GM13976 (cell line): ENCODE results near the gene NENF.

Experiments used
- DNase-seq: peaks from one replicate; pipeline ENCODE4 v3.0.0; 2012; ENCODE audit warnings: low spot score
- CTCF ChIP-seq: IDR thresholded peaks from 2 replicates; pipeline ENCODE4 v1.5.1; 2012; ENCODE audit warnings: borderline replicate concordance, mild to moderate bottlenecking; ENCODE audit not compliant: insufficient read depth; ENCODE audit errors: extremely low read depth, missing control alignments, control extremely low read depth
- in situ Hi-C: fragments of 300-500 bp; cut with MboI; formaldehyde crosslinking; loops from one replicate; pipeline ENCODE4 v1.12.0; 2022; ENCODE audit warnings: low sequenced_read_pairs, mixed read lengths, inconsistent platforms; ENCODE audit not compliant: unreplicated experiment

NENF gene

GRCh38 chr1:212459656-212460055, 26.9 kb downstream of the NENF start:
- TF ChIP-seq CTCF, result no peak
- in situ Hi-C loops, result loop anchor here (10.0 to 25.0 kb wide), 3 partner anchors 385 to 775 kb away; no protein-coding TSS in a partner anchor
- DNase-seq, result no peak

- no peak for TF ChIP-seq CTCF
- no peak for DNase-seq
- in situ Hi-C loops, result loop anchor here (25.0 kb wide), 1 partner anchor 527 kb away; no protein-coding TSS in a partner anchor
Observed at GRCh38 chr1:212460376-212460775, 27.7 kb downstream of the NENF start.

GRCh38 chr1:212461916-212462660, 29.4 kb downstream of the NENF start:
- no peak for TF ChIP-seq CTCF
- in situ Hi-C loops, result loop anchor here (25.0 kb wide), 1 partner anchor 525 kb away; no protein-coding TSS in a partner anchor
- DNase-seq, result no peak

GRCh38 chr1:212463565-212464285, 31.0 kb downstream of the NENF start:
- TF ChIP-seq CTCF, result no peak
- in situ Hi-C loops, result loop anchor here (25.0 kb wide), 1 partner anchor 524 kb away; no protein-coding TSS in a partner anchor
- DNase-seq, result no peak

- DNase-seq, result no peak
- no peak for TF ChIP-seq CTCF
- in situ Hi-C loops, result loop anchor here (25.0 kb wide), 1 partner anchor 522 kb away; no protein-coding TSS in a partner anchor
Observed at GRCh38 chr1:212465311-212465710, 32.6 kb downstream of the NENF start.

GRCh38 chr1:212466437-212466836, 33.7 kb downstream of the NENF start:
- in situ Hi-C loops, result loop anchor here (25.0 kb wide), 1 partner anchor 521 kb away; no protein-coding TSS in a partner anchor
- no peak for DNase-seq
- TF ChIP-seq CTCF, result no peak
